ENCODE measurements around the gene ZDHHC9. TPM values are rescaled to one million over a fixed set of nuclear protein-coding genes. Genes with fewer than 3 reads are reported as not detected.

The ZDHHC9 gene
- total and polyA plus RNA-seq, 9 of the 15 experiments (the other 6 are each of a cell fraction or from before 2014, with no cell fraction given), result 6.8 to 22.4 (median 9.1) TPM

GRCh38 chrX:129759576-129760061 is 84.1 kb downstream of the ZDHHC9 start (continued):
- TF ChIP-seq HDAC3 (IDR thresholded peaks at IDR 0.05; ENCODE audit: borderline replicate concordance, partially characterized antibody) (no peak), EWSR1 (IDR thresholded peaks at IDR 0.05; ENCODE audit: borderline replicate concordance, low read depth, partially characterized antibody) (no peak), MEIS2 (IDR thresholded peaks at IDR 0.05; ENCODE audit: partially characterized antibody) (peak; percentile 8), MYBL2 (IDR thresholded peaks at IDR 0.05; ENCODE audit: low read depth) (no peak), MYBL2 (CRISPR knock-in tag; IDR thresholded peaks at IDR 0.05; ENCODE audit: borderline replicate concordance) (no peak), ZNF316 (IDR thresholded peaks at IDR 0.05) (peak; percentile 97), ARID4B (CRISPR knock-in tag; IDR thresholded peaks at IDR 0.05) (no peak), BACH1 (tag; IDR thresholded peaks at IDR 0.05) (no peak), ELK1 (CRISPR knock-in tag; IDR thresholded peaks at IDR 0.05) (no peak), NKRF (IDR thresholded peaks at IDR 0.05; ENCODE audit: borderline replicate concordance) (no peak), KDM5B (IDR thresholded peaks at IDR 0.05; ENCODE audit: insufficient replicate concordance, low read depth, low read length) (no peak), ZNF592 (IDR thresholded peaks at IDR 0.05) (no peak), RCOR1 (IDR thresholded peaks at IDR 0.05; ENCODE audit: borderline replicate concordance in 1 of 2, low read depth in 2 of 2, low read length in 2 of 2) (peak in 1 of 2 experiments; percentile 43; a peak in 1 of 4 replicates), ZNF655 (CRISPR knock-in tag; IDR thresholded peaks at IDR 0.05) (no peak)

Data from K562 (cell line).